DND-41 (cell line): ENCODE results near the gene SAMD10.
"Not testable (repeated sequence)": the region's sequence is repeated elsewhere in the genome, so short reads cannot be mapped to it uniquely, and the experiment has no call there.

Experiments
- ATAC-seq: fragments of 200-7000 bp; cut with Tn5 transposase; 3 replicates; pipeline ENCODE4 v1.9.1; 2021; ENCODE audit warnings: low read depth; ENCODE audit not compliant: insufficient read depth
- DNase-seq: peaks from one replicate; pipeline ENCODE4 v3.0.0-alpha.2; 2020
- H2AFZ ChIP-seq: 2 replicates; pipeline ENCODE4 v1.6.0; 2012; ENCODE audit warnings: low read depth, low read length
- H3K27ac ChIP-seq: 2 replicates; pipeline ENCODE4 v1.5.1; 2012; ENCODE audit warnings: low read length, inconsistent platforms
- H3K27me3 ChIP-seq: fragments of 200-600 bp; sonication (generic); 2 replicates; pipeline ENCODE4 v1.6.0; 2012; ENCODE audit warnings: low read length, mild to moderate bottlenecking, inconsistent platforms; ENCODE audit not compliant: insufficient read depth, poor library complexity
- H3K36me3 ChIP-seq: 2 replicates; pipeline ENCODE4 v1.5.1; 2012; ENCODE audit warnings: low read length, inconsistent platforms; ENCODE audit not compliant: insufficient read depth
- H3K4me1 ChIP-seq: 2 replicates; pipeline ENCODE4 v1.5.1; 2012; ENCODE audit warnings: mild to moderate bottlenecking, low read length; ENCODE audit not compliant: insufficient read depth
- H3K4me2 ChIP-seq: 2 replicates; pipeline ENCODE4 v1.6.0; 2012; ENCODE audit warnings: mild to moderate bottlenecking, moderate library complexity, low read length, inconsistent platforms; ENCODE audit not compliant: insufficient read depth
- H3K4me3 ChIP-seq, 2 experiments: fragments of 200-600 bp in 1 of 2; shearing (Covaris generic) in 1 of 2; 2 replicates each; pipeline ENCODE4 v1.5.1; 2012 to 2016; ENCODE audit warnings: inconsistent platforms in 2 of 2, low read length in 2 of 2, mild to moderate bottlenecking in 2 of 2, low read depth in 1 of 2, moderate library complexity in 1 of 2
- H3K79me2 ChIP-seq: 2 replicates; pipeline ENCODE4 v1.6.0; 2012; ENCODE audit warnings: low read length, inconsistent platforms; ENCODE audit not compliant: insufficient read depth
- H3K9ac ChIP-seq: 2 replicates; pipeline ENCODE4 v1.6.0; 2012; ENCODE audit warnings: low read depth, mild to moderate bottlenecking, inconsistent platforms, low read length, moderate library complexity
- H3K9me3 ChIP-seq: 2 replicates; pipeline ENCODE4 v1.5.1; 2012; ENCODE audit warnings: low read length, moderate library complexity, mild to moderate bottlenecking, inconsistent platforms; ENCODE audit not compliant: insufficient read depth, severe bottlenecking
- H4K20me1 ChIP-seq: 2 replicates; pipeline ENCODE4 v1.6.0; 2012; ENCODE audit warnings: low read length; ENCODE audit not compliant: insufficient read depth
- CTCF ChIP-seq: IDR thresholded peaks from 2 replicates; pipeline ENCODE4 v1.5.1; 2012; ENCODE audit warnings: borderline replicate concordance, low read length, moderate library complexity, mild to moderate bottlenecking; ENCODE audit not compliant: poor library complexity, severe bottlenecking; ENCODE audit errors: extremely low read depth
- EZH2 ChIP-seq: IDR thresholded peaks from 3 replicates; pipeline ENCODE4 v1.6.1; 2012; ENCODE audit warnings: borderline replicate concordance, low read depth, mild to moderate bottlenecking, moderate library complexity, low read length, inconsistent platforms; ENCODE audit not compliant: severe bottlenecking

The SAMD10 gene

DNA sequence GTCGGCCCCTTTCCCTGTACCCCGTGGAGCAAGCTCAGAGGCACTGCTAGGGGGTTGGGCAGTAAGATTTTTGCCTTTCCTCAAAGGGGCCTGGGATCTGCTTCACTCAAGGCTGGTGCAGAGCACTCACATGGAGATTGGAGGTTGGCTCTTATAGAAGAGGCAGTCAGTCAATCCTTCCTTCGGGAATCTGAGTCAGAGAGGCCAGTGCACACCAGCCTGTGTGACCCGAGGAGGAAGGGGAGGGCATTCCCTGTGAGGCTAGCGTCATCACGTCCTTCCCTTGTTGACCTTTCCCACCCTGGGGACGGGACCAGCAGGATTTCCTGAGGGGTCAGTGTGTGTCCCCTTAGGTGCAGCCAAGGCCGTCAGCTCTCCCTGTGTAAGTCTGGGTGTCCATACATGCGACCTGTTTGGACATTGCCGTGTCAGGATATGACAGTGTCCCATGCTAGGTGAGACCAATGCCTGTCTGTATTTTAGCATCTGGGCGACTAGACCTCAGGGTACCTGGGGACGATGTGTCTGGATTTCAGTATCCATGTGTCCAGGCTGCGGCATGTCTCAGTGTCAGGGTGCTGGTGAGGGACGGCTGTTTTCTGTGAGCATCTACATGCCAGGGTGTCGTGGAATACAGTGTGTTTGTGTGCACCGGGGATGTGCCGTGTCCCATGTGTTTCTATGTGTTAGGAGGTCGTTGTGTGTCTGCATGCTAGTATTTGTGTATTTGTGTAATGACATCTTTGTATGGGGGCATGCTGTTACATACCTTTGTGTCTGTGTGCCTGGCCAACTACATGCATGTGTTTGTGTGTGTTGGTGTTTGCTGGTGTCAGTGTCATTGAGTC, 6.9 kb downstream of the SAMD10 start:
- Histone ChIP-seq H3K27me3 (no peaks in the 10 kb centered on the region), H3K27ac (no peak overlapping the region), H3K4me3 (no peak overlapping the region), H3K79me2 (peaks cover 18% of the 10 kb centered on the region), H3K9ac (no peak overlapping the region), H3K4me2 (no peak overlapping the region), H3K4me1 (peaks cover 19% of the 10 kb centered on the region), H4K20me1 (no peaks in the 10 kb centered on the region), H3K36me3 (peaks cover 38% of the 10 kb centered on the region), H3K9me3 (peaks cover 16% of the 10 kb centered on the region), H2AFZ (no peak overlapping the region)
- ATAC-seq (no peak), DNase-seq (no peak)
- TF ChIP-seq EZH2 (no peak), CTCF (no peak)

DNA sequence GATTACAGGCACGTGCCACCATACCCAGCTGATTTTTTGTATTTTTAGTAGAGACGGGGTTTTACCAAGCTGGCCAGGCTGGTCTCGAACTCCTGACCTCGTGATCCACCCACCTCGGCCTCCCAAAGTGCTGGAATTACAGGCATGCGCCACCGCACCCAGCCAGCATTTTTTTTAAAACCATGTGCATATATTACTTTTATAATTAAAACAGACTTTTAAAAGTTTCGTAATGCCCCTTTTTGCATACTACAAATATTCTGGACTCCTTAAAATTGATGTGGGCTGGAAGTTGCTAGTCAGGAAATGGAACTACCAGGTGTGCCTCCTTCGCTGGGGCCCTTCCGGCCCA, 7.5 kb downstream of the SAMD10 start:
- peaks cover 44% of the 10 kb centered on the region for H3K36me3 ChIP-seq
- not testable (repeated sequence) for DNase-seq, H3K4me2 ChIP-seq, H3K27ac ChIP-seq, H4K20me1 ChIP-seq, H3K4me3 ChIP-seq, H3K27me3 ChIP-seq, H2AFZ ChIP-seq, ATAC-seq, H3K9ac ChIP-seq
- H3K79me2 ChIP-seq, result peaks cover 22% of the 10 kb centered on the region
- peaks cover 22% of the 10 kb centered on the region for H3K9me3 ChIP-seq
- peaks cover 19% of the 10 kb centered on the region for H3K4me1 ChIP-seq

- Histone ChIP-seq H3K27ac (no peak overlapping the region), H3K27me3 (no peaks in the 10 kb centered on the region), H4K20me1 (no peaks in the 10 kb centered on the region), H3K9ac (no peak overlapping the region), H3K79me2 (peaks cover 22% of the 10 kb centered on the region), H3K4me2 (no peak overlapping the region), H2AFZ (no peak overlapping the region), H3K9me3 (peaks cover 32% of the 10 kb centered on the region), H3K36me3 (peaks cover 51% of the 10 kb centered on the region), H3K4me1 (peaks cover 19% of the 10 kb centered on the region), H3K4me3 (no peak overlapping the region)
- DNase-seq, result no peak
- no peak for ATAC-seq
- no peak for TF ChIP-seq EZH2
- no peak for TF ChIP-seq CTCF
Measured at GRCh38 chr20:63970714-63971431, 8.6 kb downstream of the SAMD10 start.
